WTC11 (cell line): ENCODE measurements around the gene ZNF264. TPM values are rescaled to one million over a fixed set of nuclear protein-coding genes. Genes with fewer than 3 reads are reported as not detected.

Experiments
- ATAC-seq: fragments of 200-7000 bp; cut with Tn5 transposase; 2 replicates; pipeline ENCODE4 v1.10.0; 2021; ENCODE audit warnings: mild to moderate bottlenecking, moderate library complexity
- Bru-seq: library from RNA; stranded (reverse); fragments of 400-500 nt; gene quantifications from one replicate; lab custom pipeline; 2021; lab: Mats Ljungman, UMichigan
- CTCF ChIA-PET: fragments of 300-600 bp; sonication (Branson Sonifier 250); formaldehyde crosslinking; loops from one replicate; lab custom pipeline; 2021; ENCODE audit warnings: antibody characterized with exemption; lab: Charles Lee
- POLR2A ChIA-PET: fragments of 350-600 bp; sonication (Branson Sonifier 250); formaldehyde crosslinking; loops from one replicate; lab custom pipeline; 2021; ENCODE audit warnings: antibody characterized with exemption; lab: Charles Lee
- DNase-seq: peaks from one replicate; pipeline ENCODE4 v3.0.0; 2021; ENCODE audit warnings: low spot score
- H3K27ac Mint-ChIP-seq: 2 replicates; pipeline ENCODE4 v1.8.0; 2021; ENCODE audit warnings: mixed read lengths
- H3K27me3 Mint-ChIP-seq: 2 replicates; pipeline ENCODE4 v1.8.0; 2021; ENCODE audit warnings: low read depth, mild to moderate bottlenecking, moderate library complexity, mixed read lengths
- H3K36me3 Mint-ChIP-seq: 2 replicates; pipeline ENCODE4 v1.8.0; 2021; ENCODE audit warnings: mixed read lengths
- H3K4me1 Mint-ChIP-seq: 2 replicates; pipeline ENCODE4 v1.8.0; 2022; ENCODE audit warnings: mixed read lengths
- H3K4me3 Mint-ChIP-seq: 2 replicates; pipeline ENCODE4 v1.8.0; 2021; ENCODE audit warnings: mild to moderate bottlenecking, moderate library complexity, mixed read lengths
- H3K9me3 Mint-ChIP-seq: 2 replicates; pipeline ENCODE4 v1.8.0; 2021; ENCODE audit warnings: mixed read lengths
- ATF1 ChIP-seq: sonication (generic); formaldehyde crosslinking; IDR thresholded peaks from 2 replicates; pipeline ENCODE4 v1.8.1; 2023; ENCODE audit warnings: mild to moderate bottlenecking, moderate library complexity, missing genetic modification reagents
- CBFB ChIP-seq: sonication (generic); formaldehyde crosslinking; IDR thresholded peaks from 2 replicates; pipeline ENCODE4 v1.8.1; 2022; ENCODE audit warnings: mild to moderate bottlenecking, low read depth, missing genetic modification reagents
- E2F1 ChIP-seq: sonication (generic); formaldehyde crosslinking; IDR thresholded peaks from 2 replicates; pipeline ENCODE4 v1.8.0; 2022; ENCODE audit warnings: mild to moderate bottlenecking, missing genetic modification reagents
- E2F5 ChIP-seq: sonication (generic); formaldehyde crosslinking; IDR thresholded peaks from 2 replicates; pipeline ENCODE4 v1.8.1; 2022; ENCODE audit warnings: mild to moderate bottlenecking, moderate library complexity, missing genetic modification reagents
- ELF4 ChIP-seq: sonication (generic); formaldehyde crosslinking; IDR thresholded peaks from 2 replicates; pipeline ENCODE4 v1.8.1; 2022; ENCODE audit warnings: low read depth, mild to moderate bottlenecking, moderate library complexity, missing genetic modification reagents
- ETV6 ChIP-seq: sonication (generic); formaldehyde crosslinking; IDR thresholded peaks from 2 replicates; pipeline ENCODE4 v1.8.1; 2022; ENCODE audit warnings: mild to moderate bottlenecking, missing genetic modification reagents
- GABPB1 ChIP-seq: sonication (generic); formaldehyde crosslinking; IDR thresholded peaks from 2 replicates; pipeline ENCODE4 v1.8.1; 2023; ENCODE audit warnings: mild to moderate bottlenecking, missing genetic modification reagents
- JAZF1 ChIP-seq: fragments of 250-450 bp; sonication (Bioruptor Pico); IDR thresholded peaks from 2 replicates; pipeline ENCODE4 v1.9.0; 2021; ENCODE audit warnings: moderate library complexity, mild to moderate bottlenecking, inconsistent platforms
- JUN ChIP-seq: sonication (generic); formaldehyde crosslinking; IDR thresholded peaks from 2 replicates; pipeline ENCODE4 v1.8.0; 2023; ENCODE audit warnings: mild to moderate bottlenecking, missing genetic modification reagents
- KAT7 ChIP-seq: sonication (generic); formaldehyde crosslinking; IDR thresholded peaks from 2 replicates; pipeline ENCODE4 v1.8.1; 2023; ENCODE audit warnings: missing genetic modification reagents, mild to moderate bottlenecking, borderline replicate concordance
- MAX ChIP-seq: sonication (generic); formaldehyde crosslinking; IDR thresholded peaks from 2 replicates; pipeline ENCODE4 v1.8.0; 2022; ENCODE audit warnings: mild to moderate bottlenecking, missing genetic modification reagents
- SMAD3 ChIP-seq: sonication (generic); formaldehyde crosslinking; IDR thresholded peaks from 2 replicates; pipeline ENCODE4 v1.8.0; 2022; ENCODE audit warnings: missing genetic modification reagents, mild to moderate bottlenecking, borderline replicate concordance
- SMAD4 ChIP-seq: sonication (generic); formaldehyde crosslinking; IDR thresholded peaks from 2 replicates; pipeline ENCODE4 v1.8.0; 2022; ENCODE audit warnings: mild to moderate bottlenecking, missing genetic modification reagents
- SP1 ChIP-seq: sonication (generic); formaldehyde crosslinking; conservative IDR thresholded peaks from 2 replicates; pipeline ENCODE4 v1.8.1; 2022; ENCODE audit warnings: missing genetic modification reagents
- USF1 ChIP-seq: sonication (generic); formaldehyde crosslinking; IDR thresholded peaks from 2 replicates; pipeline ENCODE4 v1.8.0; 2022; ENCODE audit warnings: mild to moderate bottlenecking, missing genetic modification reagents
- ZBTB43 ChIP-seq: sonication (generic); formaldehyde crosslinking; IDR thresholded peaks from 2 replicates; pipeline ENCODE4 v1.8.1; 2023; ENCODE audit warnings: mild to moderate bottlenecking, missing genetic modification reagents
- ZNF121 ChIP-seq: sonication (generic); formaldehyde crosslinking; IDR thresholded peaks from 2 replicates; pipeline ENCODE4 v1.8.0; 2023; ENCODE audit warnings: missing genetic modification reagents
- ZNF138 ChIP-seq: sonication (generic); formaldehyde crosslinking; conservative IDR thresholded peaks from 2 replicates; pipeline ENCODE4 v1.8.1; 2022; ENCODE audit warnings: mild to moderate bottlenecking, moderate library complexity, missing genetic modification reagents
- ZNF219 ChIP-seq: sonication (generic); formaldehyde crosslinking; IDR thresholded peaks from 2 replicates; pipeline ENCODE4 v1.8.0; 2023; ENCODE audit warnings: missing genetic modification reagents, mild to moderate bottlenecking, borderline replicate concordance
- ZNF317 ChIP-seq: sonication (generic); formaldehyde crosslinking; IDR thresholded peaks from 2 replicates; pipeline ENCODE4 v1.8.1; 2023; ENCODE audit warnings: low read depth, mild to moderate bottlenecking, moderate library complexity, missing genetic modification reagents, borderline replicate concordance
- ZNF423 ChIP-seq: fragments of 250-450 bp; sonication (Bioruptor Pico); IDR thresholded peaks from 2 replicates; pipeline ENCODE4 v2.1.2; 2022; ENCODE audit warnings: mild to moderate bottlenecking, moderate library complexity
- long read RNA-seq, 3 experiments: library from RNA in 1 of 3; library from capped mRNA in 1 of 3; library from polyadenylated mRNA in 1 of 3; unstranded in 2 of 3; stranded (forward) in 1 of 3; transcript quantifications; one replicate each; pipeline ENCODE4 v2.0.0, GENCODE V29; 2021
- total RNA-seq: library from RNA; stranded (reverse); gene quantifications from 3 replicates; pipeline ENCODE4 v1.2.3, GENCODE V29; 2021
- TF ChIP-seq, protein P1 (sequence below): sonication (generic); formaldehyde crosslinking; IDR thresholded peaks from 2 replicates; pipeline ENCODE4 v1.8.1; 2023; ENCODE audit warnings: mild to moderate bottlenecking, moderate library complexity, missing genetic modification reagents
- TF ChIP-seq, protein P2 (sequence below): fragments of 250-450 bp; sonication (Bioruptor Pico); IDR thresholded peaks from 2 replicates; pipeline ENCODE4 v2.1.2; 2022; ENCODE audit warnings: mild to moderate bottlenecking, moderate library complexity
- TF ChIP-seq, protein P3 (sequence below): sonication (generic); formaldehyde crosslinking; IDR thresholded peaks from 2 replicates; pipeline ENCODE4 v1.8.1; 2023; ENCODE audit warnings: mild to moderate bottlenecking, missing genetic modification reagents, moderate library complexity

ZNF264 gene
- total RNA-seq (24.0 to 27.0 TPM (median 26.6 TPM) in 3 replicates), Bru-seq, nascent RNA (percentile 86 among the genes with signal in this experiment)
- long read RNA-seq, experiment 1, full-length matches to known transcripts, result 7 of 15 reads
- long read RNA-seq, experiment 1, partial matches to known transcripts, result 1 of 15 reads
- long read RNA-seq, experiment 1, other reads (novel, unspliced or antisense), result 7 of 15 reads
- long read RNA-seq, experiment 2, full-length matches to known transcripts, result 3 of 6 reads
- long read RNA-seq, experiment 2, partial matches to known transcripts, result 0 of 6 reads
- long read RNA-seq, experiment 2, other reads (novel, unspliced or antisense), result 3 of 6 reads
- long read RNA-seq, experiment 3, result 0 reads

DNA sequence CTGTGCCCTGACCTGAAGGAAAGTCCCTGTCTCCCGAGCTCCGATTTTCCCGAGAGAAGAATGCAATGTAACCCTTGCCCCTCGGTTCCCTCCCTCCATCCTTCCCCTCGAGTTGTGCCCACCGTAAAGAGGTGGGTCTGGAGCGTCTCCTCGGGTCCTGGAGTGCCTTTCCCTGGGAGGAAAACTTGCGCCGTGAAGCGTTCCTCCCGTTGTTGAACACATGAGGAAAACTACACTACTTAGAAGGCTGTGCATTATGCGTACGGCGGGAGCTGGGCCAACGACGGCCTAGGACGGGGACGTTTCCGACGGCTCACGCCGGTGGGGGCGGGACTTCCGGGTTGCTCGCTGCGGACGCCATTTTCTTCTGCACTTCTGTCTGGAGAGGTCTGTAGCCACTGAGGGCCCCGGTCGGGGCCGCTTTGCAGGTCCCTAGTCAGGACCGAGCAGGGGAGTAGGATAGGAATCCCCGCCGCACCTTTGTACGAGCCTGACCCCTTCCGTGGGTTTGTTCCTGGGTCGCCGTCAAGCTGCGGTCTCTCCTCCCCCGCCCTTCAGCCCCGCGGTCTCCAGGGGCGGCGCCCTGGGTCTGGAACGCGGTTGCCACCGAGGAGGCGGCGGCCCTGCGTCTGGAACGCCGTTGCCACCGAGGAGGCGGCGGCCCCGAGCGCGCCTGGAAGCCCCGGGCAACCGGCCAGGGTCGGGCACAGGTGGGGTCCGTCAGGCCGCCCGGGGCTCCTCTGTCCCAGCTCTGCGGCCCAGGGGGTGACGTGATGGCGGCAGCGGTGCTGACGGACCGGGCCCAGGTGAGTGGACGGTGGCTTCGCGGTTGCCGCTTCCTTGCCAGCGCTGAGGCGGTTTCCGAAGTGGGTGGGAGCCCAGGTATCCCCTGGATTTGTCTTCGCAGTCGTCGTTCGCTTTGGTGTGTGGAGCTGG is at the start of gene ZNF264:
Gene ZNF264, plus strand, starts transcription at position 360 of the 936 bp plus-strand sequence. Its CDS starts 414 bp downstream, at position 774.
- Mint-ChIP-seq H3K9me3 (peaks cover 38% of the 10 kb centered on the region), H3K27me3 (peaks cover 27% of the 10 kb centered on the region), H3K36me3 (peaks cover 62% of the 10 kb centered on the region), H3K27ac (peak within 1 kb of the TSS; percentile 96), H3K4me3 (peak within 1 kb of the TSS; percentile 93), H3K4me1 (peaks cover 13% of the 10 kb centered on the region)
- DNase-seq, result peak; percentile 84
- ChIA-PET POLR2A (interaction anchor here (0.6 to 1.0 kb wide), 4 partner anchors 8 to 198 kb away, joined by 3 read pairs; partner anchors contain the start of gene ZNF548), CTCF (interaction anchor here (0.5 kb wide), 1 partner anchor 67 kb away, joined by 3 read pairs; no protein-coding TSS in a partner anchor)
- TF ChIP-seq GABPB1 (CRISPR knock-in tag), result peak; percentile 12; the same call in 1 of the 2 replicates
- no peak for TF ChIP-seq ELF4 (CRISPR knock-in tag)
- 0 out of 2 replicates have a peak, but pooled peaks have one; percentile 60 for TF ChIP-seq MAX (CRISPR knock-in tag)
- TF ChIP-seq SMAD3 (CRISPR knock-in tag), result 0 out of 2 replicates have a peak, but pooled peaks have one; percentile 41
- TF ChIP-seq, protein P1, sequence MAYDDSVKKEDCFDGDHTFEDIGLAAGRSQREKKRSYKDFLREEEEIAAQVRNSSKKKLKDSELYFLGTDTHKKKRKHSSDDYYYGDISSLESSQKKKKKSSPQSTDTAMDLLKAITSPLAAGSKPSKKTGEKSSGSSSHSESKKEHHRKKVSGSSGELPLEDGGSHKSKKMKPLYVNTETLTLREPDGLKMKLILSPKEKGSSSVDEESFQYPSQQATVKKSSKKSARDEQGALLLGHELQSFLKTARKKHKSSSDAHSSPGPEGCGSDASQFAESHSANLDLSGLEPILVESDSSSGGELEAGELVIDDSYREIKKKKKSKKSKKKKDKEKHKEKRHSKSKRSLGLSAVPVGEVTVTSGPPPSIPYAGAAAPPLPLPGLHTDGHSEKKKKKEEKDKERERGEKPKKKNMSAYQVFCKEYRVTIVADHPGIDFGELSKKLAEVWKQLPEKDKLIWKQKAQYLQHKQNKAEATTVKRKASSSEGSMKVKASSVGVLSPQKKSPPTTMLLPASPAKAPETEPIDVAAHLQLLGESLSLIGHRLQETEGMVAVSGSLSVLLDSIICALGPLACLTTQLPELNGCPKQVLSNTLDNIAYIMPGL, result peak; percentile 89
- TF ChIP-seq JAZF1 (CRISPR knock-in tag), result no peak
- no peak for TF ChIP-seq ZNF121 (CRISPR knock-in tag)
- no peak for TF ChIP-seq ETV6
- TF ChIP-seq KAT7, result 0 out of 2 replicates have a peak, but pooled peaks have one; percentile 77
- 0 out of 2 replicates have a peak, but pooled peaks have one; percentile 69 for TF ChIP-seq E2F1
- peak; percentile 51; the same call in 1 of the 2 replicates for TF ChIP-seq E2F5 (CRISPR knock-in tag)
- TF ChIP-seq ZNF423, result no peak
- no peak for TF ChIP-seq ZNF219 (CRISPR knock-in tag)
- TF ChIP-seq ZNF138, result no peak
- TF ChIP-seq ZNF317, result peak; percentile 60; the same call in 1 of the 2 replicates
- TF ChIP-seq SP1 (CRISPR knock-in tag), result 0 out of 2 replicates have a peak, but pooled peaks have one; percentile 53
- TF ChIP-seq, protein P2, sequence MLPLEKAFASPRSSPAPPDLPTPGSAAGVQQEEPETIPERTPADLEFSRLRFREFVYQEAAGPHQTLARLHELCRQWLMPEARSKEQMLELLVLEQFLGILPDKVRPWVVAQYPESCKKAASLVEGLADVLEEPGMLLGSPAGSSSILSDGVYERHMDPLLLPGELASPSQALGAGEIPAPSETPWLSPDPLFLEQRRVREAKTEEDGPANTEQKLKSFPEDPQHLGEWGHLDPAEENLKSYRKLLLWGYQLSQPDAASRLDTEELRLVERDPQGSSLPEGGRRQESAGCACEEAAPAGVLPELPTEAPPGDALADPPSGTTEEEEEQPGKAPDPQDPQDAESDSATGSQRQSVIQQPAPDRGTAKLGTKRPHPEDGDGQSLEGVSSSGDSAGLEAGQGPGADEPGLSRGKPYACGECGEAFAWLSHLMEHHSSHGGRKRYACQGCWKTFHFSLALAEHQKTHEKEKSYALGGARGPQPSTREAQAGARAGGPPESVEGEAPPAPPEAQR, result no peak
- peak; percentile 60; the same call in 1 of the 2 replicates for TF ChIP-seq CBFB (CRISPR knock-in tag)
- TF ChIP-seq ZBTB43 (CRISPR knock-in tag), result no peak
- TF ChIP-seq USF1 (CRISPR knock-in tag), result no peak
- TF ChIP-seq SMAD4 (CRISPR knock-in tag), result no peak
- 0 out of 2 replicates have a peak, but pooled peaks have one; percentile 16 for TF ChIP-seq JUN
- TF ChIP-seq, protein P3, sequence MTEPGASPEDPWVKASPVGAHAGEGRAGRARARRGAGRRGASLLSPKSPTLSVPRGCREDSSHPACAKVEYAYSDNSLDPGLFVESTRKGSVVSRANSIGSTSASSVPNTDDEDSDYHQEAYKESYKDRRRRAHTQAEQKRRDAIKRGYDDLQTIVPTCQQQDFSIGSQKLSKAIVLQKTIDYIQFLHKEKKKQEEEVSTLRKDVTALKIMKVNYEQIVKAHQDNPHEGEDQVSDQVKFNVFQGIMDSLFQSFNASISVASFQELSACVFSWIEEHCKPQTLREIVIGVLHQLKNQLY (CRISPR knock-in tag), result 0 out of 2 replicates have a peak, but pooled peaks have one; percentile 23
- TF ChIP-seq ATF1 (CRISPR knock-in tag), result 0 out of 2 replicates have a peak, but pooled peaks have one; percentile 83
- peak; percentile 96 for ATAC-seq
